Mucosa of descending colon (tissue), 3 donors: ENCODE measurements around the gene NTNG1. TPM values are rescaled to one million over a fixed set of nuclear protein-coding genes. Genes with fewer than 3 reads are reported as not detected.
A peak's percentile ranks its signal among the peaks of the same experiment; 100 is the strongest.

Source experiments
- ATAC-seq: fragments of 200-7000 bp; cut with Tn5 transposase; one replicate; pipeline ENCODE4 v1.9.1; 2020; ENCODE audit warnings: mild to moderate bottlenecking, moderate library complexity
- DNase-seq, 3 donors: peaks; one replicate each; pipeline ENCODE4 v3.0.0-alpha.2; 2020
- H3K36me3 ChIP-seq: fragments of 200-600 bp; one replicate; pipeline ENCODE4 v1.8.0; 2021; ENCODE audit warnings: low read depth, mild to moderate bottlenecking
- H3K4me1 ChIP-seq: fragments of 200-600 bp; one replicate; pipeline ENCODE4 v1.8.0; 2021; ENCODE audit warnings: low read depth, mild to moderate bottlenecking
- H3K4me3 ChIP-seq: fragments of 200-600 bp; one replicate; pipeline ENCODE4 v1.8.0; 2021; ENCODE audit warnings: mild to moderate bottlenecking
- H3K9me3 ChIP-seq: fragments of 200-600 bp; one replicate; pipeline ENCODE4 v1.8.0; 2021; ENCODE audit warnings: mild to moderate bottlenecking
- intact Hi-C, 2 donors: fragments of 100-400 bp; cut with DNase I in 1 of 2; cut with micrococcal nuclease in 1 of 2; formaldehyde crosslinking; loops; one replicate each; pipeline versions ENCODE4 v1.11.0 to v1.11.1; 2022; cut with DNase I, micrococcal nuclease
- total RNA-seq, 3 donors: library from RNA; stranded (reverse); fragmentation: NEBNext Ultra II Directional in 2 of 3; extraction: Animal tissue kit (Norgen Biotek cat#: 25700) in 2 of 3; gene quantifications; one replicate each; pipeline versions ENCODE4 v1.2.1 to v1.2.4, GENCODE V29; 2021 to 2023
- TF ChIP-seq, protein P1 (sequence below): fragments of 200-600 bp; IDR thresholded peaks from one replicate; pipeline ENCODE4 v1.8.0; 2022; ENCODE audit warnings: antibody characterized with exemption, mild to moderate bottlenecking
- donor health status: DM: no; HTN: no; CAD: no; lungs with moderate emphysema.
- donor health status: DM: no; HTN: no; CAD: no.
- donor health status: DM: no; HTN: yes; CAD: no.

NTNG1 gene
- total RNA-seq, 3 donors from 2014 or later: 0.23 to 2.5 (median 1.3) TPM

GRCh38 chr1:107138767-107139445 lies 1.9 kb upstream of the NTNG1 start:
- H3K9me3 ChIP-seq: no peaks in the 10 kb centered on the region

DNA sequence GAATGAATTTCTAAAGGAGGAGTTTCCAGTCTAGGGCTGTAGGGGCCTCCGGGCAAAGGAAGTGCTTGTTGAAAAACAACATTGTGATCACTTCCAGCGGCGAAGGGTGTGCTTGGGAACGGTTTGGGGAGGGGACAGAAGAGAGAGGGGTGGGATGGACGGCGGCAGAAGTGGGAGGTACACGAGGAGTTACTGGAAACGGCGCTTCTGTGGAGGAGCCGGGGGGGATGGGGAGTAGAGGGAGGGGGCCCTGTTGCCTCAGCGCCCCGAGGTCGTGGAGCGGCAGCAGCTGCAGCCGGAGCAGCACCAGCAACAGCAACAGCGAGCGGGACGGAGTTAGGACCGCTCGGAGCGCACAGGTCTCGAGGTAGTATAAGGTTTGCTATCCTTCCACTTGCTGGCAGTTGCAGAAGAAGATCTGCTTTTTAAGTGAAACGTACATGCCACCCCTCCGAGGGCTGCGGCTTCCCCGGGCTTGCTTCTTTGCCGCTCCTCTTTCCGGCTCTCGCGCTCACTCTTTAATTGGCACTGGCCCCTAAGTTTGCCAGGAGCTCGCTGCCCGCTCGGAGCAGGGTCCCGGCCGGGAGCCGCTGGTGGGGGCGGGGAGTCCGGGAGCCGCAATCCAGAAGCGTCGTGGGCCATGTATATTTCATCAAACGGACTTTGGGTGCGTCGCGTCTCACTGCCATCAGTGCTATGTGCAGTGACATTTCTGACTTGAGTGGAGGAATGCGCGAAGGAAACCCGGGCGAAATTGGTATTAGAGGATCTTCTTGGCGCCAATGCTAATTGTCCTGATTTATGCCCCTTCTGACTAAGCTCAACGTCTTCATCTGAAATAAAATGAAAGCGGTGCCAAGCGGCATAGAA lies 771 bp upstream of the NTNG1 start:
- TF ChIP-seq, protein P1, sequence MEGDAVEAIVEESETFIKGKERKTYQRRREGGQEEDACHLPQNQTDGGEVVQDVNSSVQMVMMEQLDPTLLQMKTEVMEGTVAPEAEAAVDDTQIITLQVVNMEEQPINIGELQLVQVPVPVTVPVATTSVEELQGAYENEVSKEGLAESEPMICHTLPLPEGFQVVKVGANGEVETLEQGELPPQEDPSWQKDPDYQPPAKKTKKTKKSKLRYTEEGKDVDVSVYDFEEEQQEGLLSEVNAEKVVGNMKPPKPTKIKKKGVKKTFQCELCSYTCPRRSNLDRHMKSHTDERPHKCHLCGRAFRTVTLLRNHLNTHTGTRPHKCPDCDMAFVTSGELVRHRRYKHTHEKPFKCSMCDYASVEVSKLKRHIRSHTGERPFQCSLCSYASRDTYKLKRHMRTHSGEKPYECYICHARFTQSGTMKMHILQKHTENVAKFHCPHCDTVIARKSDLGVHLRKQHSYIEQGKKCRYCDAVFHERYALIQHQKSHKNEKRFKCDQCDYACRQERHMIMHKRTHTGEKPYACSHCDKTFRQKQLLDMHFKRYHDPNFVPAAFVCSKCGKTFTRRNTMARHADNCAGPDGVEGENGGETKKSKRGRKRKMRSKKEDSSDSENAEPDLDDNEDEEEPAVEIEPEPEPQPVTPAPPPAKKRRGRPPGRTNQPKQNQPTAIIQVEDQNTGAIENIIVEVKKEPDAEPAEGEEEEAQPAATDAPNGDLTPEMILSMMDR: no peak
- ATAC-seq: peak; percentile 51
- intact Hi-C loops: no loop called here

More at GRCh38 chr1:107138767-107139445, 1.9 kb upstream of the NTNG1 start:
- TF ChIP-seq, protein P1: no peak
- Histone ChIP-seq H3K36me3 (no peaks in the 10 kb centered on the region), H3K4me3 (no peak overlapping the region), H3K4me1 (peaks cover 17% of the 10 kb centered on the region)
- intact Hi-C loops: no loop called here
- no peak for ATAC-seq
- no peak for DNase-seq

GRCh38 chr1:107141491-107142126 lies 770 bp downstream of the NTNG1 start:
- ATAC-seq (peak; percentile 34), DNase-seq (peak in 2 of 3 donors; percentile 18 to 44)
- H3K36me3 ChIP-seq: no peaks in the 10 kb centered on the region
- H3K4me3 ChIP-seq: no peak overlapping the region
- H3K4me1 ChIP-seq: peaks cover 17% of the 10 kb centered on the region
- TF ChIP-seq, protein P1: no peak
- no peaks in the 10 kb centered on the region for H3K9me3 ChIP-seq
- intact Hi-C loops: no loop called here

More for the DNA sequence above, 771 bp upstream of the NTNG1 start:
- Histone ChIP-seq H3K9me3 (no peaks in the 10 kb centered on the region), H3K4me3 (no peak overlapping the region), H3K4me1 (peaks cover 17% of the 10 kb centered on the region), H3K36me3 (no peaks in the 10 kb centered on the region)
- peak; percentile 15 to 46 (median 19) for DNase-seq

DNA sequence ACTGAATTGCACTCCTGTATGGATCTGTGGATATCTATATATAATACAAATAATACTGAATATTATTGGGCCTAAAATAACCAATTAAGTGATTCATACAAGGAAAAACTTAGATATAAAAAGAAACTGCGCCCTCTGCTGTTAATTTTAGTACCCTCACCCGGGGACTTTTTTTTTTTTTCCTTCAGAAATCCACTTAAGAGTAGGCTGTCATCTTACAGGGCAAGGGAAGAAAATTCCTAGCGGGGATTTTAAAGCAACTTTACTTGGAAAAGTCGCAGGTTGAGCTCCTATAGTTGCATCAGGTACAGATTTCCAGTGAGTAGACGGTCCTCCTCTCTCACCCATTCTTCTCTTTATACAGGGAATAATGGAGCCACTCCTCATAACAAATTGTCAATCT lies 1.3 kb downstream of the NTNG1 start:
- H3K4me1 ChIP-seq: peaks cover 17% of the 10 kb centered on the region
- intact Hi-C loops: no loop called here
- H3K9me3 ChIP-seq: no peaks in the 10 kb centered on the region
- no peak for ATAC-seq
- TF ChIP-seq, protein P1: no peak
- DNase-seq: peak in 1 of 3 donors; percentile 18
- H3K4me3 ChIP-seq: no peak overlapping the region
- no peaks in the 10 kb centered on the region for H3K36me3 ChIP-seq

GRCh38 chr1:107142666-107143065 lies 1.8 kb downstream of the NTNG1 start:
- Histone ChIP-seq H3K4me3 (no peak overlapping the region), H3K4me1 (peaks cover 17% of the 10 kb centered on the region), H3K36me3 (no peaks in the 10 kb centered on the region), H3K9me3 (no peaks in the 10 kb centered on the region)
- TF ChIP-seq, protein P1: no peak
- DNase-seq (no peak), ATAC-seq (no peak)
- intact Hi-C loops: no loop called here
